ENCODE measurements around the gene RAET1G.
A peak's percentile ranks its signal among the peaks of the same experiment; 100 is the strongest.

The RAET1G gene

GRCh38 chr6:149899486-149899885 is 23.4 kb downstream of the RAET1G start:
- ChIA-PET CTCF (interaction anchor here (1.1 kb wide), 1 partner anchor 11 kb away, joined by 4 read pairs; no protein-coding TSS in a partner anchor), POLR2A (ENCODE audit: low non-redundant PET) (no interaction called here)
- no peak for DNase-seq (ENCODE audit: low spot score)
- TF ChIP-seq, protein P1, sequence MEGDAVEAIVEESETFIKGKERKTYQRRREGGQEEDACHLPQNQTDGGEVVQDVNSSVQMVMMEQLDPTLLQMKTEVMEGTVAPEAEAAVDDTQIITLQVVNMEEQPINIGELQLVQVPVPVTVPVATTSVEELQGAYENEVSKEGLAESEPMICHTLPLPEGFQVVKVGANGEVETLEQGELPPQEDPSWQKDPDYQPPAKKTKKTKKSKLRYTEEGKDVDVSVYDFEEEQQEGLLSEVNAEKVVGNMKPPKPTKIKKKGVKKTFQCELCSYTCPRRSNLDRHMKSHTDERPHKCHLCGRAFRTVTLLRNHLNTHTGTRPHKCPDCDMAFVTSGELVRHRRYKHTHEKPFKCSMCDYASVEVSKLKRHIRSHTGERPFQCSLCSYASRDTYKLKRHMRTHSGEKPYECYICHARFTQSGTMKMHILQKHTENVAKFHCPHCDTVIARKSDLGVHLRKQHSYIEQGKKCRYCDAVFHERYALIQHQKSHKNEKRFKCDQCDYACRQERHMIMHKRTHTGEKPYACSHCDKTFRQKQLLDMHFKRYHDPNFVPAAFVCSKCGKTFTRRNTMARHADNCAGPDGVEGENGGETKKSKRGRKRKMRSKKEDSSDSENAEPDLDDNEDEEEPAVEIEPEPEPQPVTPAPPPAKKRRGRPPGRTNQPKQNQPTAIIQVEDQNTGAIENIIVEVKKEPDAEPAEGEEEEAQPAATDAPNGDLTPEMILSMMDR (conservative IDR thresholded peaks at IDR 0.05; ENCODE audit: low read depth), result no peak
- H3K27ac ChIP-seq, result peak overlapping the region; percentile 100

- no peak for DNase-seq (ENCODE audit: low spot score)
- TF ChIP-seq, protein P1 (conservative IDR thresholded peaks at IDR 0.05; ENCODE audit: low read depth), result no peak
- ChIA-PET CTCF (no interaction called here), POLR2A (ENCODE audit: low non-redundant PET) (no interaction called here)
- peak overlapping the region; percentile 100 for H3K27ac ChIP-seq
Observed at GRCh38 chr6:149898966-149899365, 24.0 kb downstream of the RAET1G start.

DNA sequence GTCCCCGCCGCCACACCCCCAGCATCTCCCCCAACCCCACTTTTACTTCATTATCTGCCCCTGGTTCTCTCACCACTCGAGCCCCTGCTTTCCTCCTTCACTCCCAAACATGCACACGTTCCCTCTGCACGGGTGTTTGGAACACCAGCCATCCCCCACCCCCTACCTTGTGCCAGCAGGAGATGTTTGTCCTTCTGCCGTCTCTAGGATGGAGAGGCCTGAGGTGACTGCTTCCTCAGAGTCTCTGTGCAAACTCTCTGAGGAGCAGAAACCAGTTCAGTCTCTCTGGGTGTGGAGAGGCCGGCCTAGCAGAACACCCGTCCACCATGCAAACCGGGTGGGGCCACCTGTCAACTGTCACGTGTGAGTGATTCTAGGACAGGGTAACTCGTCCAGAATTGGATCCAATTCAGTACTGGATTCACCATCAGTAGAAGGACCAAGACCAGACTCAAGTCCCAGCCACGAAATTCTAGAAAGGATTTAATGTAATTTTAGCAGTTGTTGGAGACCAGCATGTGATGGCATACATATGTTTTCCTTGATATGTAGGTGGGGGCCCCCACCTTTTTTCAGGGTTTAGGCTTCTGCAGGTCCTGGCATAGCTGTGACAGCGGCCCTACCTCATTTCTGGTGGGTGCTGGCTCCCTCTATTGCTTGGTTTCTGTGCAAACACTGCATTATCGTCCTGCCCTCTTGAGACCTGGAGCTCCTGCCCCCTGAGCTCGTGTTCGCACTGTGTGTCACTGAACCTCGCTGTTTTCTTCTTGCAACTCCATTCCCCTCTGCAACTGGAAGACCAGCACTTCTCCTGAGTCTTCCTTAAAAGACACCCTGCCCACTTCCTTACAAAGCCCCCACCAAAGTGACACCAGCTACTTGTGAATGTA is 24.8 kb downstream of the RAET1G start, which contains the start of gene RAET1E:
RAET1E (minus strand) TSS at position 259 of the 890 bp plus-strand sequence. CDS start 7,212 bp downstream, outside the sequence.
- TF ChIP-seq, protein P1 (conservative IDR thresholded peaks at IDR 0.05; ENCODE audit: low read depth), result no peak
- peak within 1 kb of the TSS; percentile 100 for H3K27ac ChIP-seq
- ChIA-PET CTCF (interaction anchor here (0.5 kb wide), 1 partner anchor 175 kb away, joined by 3 read pairs; no protein-coding TSS in a partner anchor), POLR2A (ENCODE audit: low non-redundant PET) (no interaction called here)
- no peak for DNase-seq (ENCODE audit: low spot score)

DNA sequence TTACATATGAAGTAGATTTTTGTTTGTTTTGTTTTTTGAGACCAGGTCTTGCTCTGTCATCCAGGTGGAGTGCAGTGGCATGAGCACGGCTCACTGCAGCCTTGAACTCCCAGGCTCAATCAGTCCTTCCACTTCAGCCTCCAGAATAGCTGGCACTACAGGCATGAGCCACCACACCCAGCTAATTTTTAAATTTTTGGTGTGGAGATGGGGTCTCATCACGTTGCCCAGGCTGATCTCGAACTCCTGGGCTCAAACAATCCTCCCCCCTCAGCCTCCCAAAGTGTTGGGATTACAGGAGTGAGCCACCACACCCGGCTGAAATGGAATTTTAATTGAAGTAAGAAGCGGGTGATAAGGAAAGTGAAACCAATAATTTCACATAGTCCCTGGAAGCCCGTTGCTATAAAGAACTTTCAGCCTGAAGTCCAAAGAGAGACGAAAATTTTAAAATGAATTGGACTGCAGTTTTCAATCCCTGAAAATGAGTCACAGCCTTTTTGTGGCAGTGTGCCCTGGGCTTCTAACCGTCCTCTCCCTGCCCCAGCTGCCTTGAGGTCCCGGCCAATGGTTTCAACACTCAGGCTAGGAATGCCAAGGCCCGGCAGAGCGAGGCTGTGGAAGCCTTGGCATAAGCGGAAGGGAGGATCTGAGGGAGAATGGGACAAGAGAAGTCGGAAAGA is 25.8 kb downstream of the RAET1G start:
- CTCF ChIA-PET, result interaction anchor here (0.6 kb wide), 1 partner anchor 40 kb away, joined by 3 read pairs; no protein-coding TSS in a partner anchor
- POLR2A ChIA-PET (ENCODE audit: low non-redundant PET), result no interaction called here
- DNase-seq (ENCODE audit: low spot score), result peak; percentile 88
- peak overlapping the region; percentile 100 for H3K27ac ChIP-seq
- TF ChIP-seq, protein P1 (conservative IDR thresholded peaks at IDR 0.05; ENCODE audit: low read depth), result no peak

- no peak for DNase-seq (ENCODE audit: low spot score)
- ChIA-PET POLR2A (ENCODE audit: low non-redundant PET) (no interaction called here), CTCF (interaction anchor here (0.6 kb wide), 1 partner anchor 39 kb away, joined by 3 read pairs; no protein-coding TSS in a partner anchor)
- TF ChIP-seq, protein P1 (conservative IDR thresholded peaks at IDR 0.05; ENCODE audit: low read depth), result no peak
- peak overlapping the region; percentile 100 for H3K27ac ChIP-seq
Observed at GRCh38 chr6:149896491-149896890, 26.4 kb downstream of the RAET1G start.

DNA sequence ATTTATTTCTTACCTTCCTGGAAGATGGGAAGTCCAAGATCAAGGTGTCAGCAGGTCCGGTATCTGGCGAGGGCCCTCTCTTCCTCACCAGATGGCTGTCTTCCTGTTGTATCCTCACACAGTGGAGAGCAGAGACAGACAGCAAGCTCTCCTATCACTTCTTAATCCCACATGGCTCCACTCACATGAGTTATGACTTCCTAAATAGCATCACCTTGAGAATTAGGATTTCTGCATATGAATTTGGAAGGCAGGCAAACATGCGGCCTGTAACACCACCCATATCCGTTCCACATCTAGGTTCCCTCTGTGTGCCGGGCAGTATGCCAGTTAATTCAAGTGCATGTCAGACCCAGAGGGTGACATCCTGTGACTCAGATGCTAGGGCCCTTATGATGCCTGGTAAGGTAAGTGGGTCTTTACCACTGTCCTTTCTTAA is 27.1 kb downstream of the RAET1G start:
- POLR2A ChIA-PET (ENCODE audit: low non-redundant PET), result no interaction called here
- TF ChIP-seq, protein P1 (conservative IDR thresholded peaks at IDR 0.05; ENCODE audit: low read depth), result no peak
- H3K27ac ChIP-seq, result peak overlapping the region; percentile 100
- DNase-seq (ENCODE audit: low spot score), result no peak
- CTCF ChIA-PET, result no interaction called here
